Upper lobe of left lung (tissue), 4 donors: ENCODE results near the gene IAH1.

ENCODE experiments used
- POLR2A ChIP-seq, 4 donors: fragments of 450-650 bp; IDR thresholded peaks; one replicate each; pipeline ENCODE4 v1.5.1; 2016 to 2017; ENCODE audit warnings: antibody characterized with exemption in 4 of 4, mild to moderate bottlenecking in 2 of 4
- POLR2AphosphoS5 ChIP-seq, 2 donors: sonication (generic); formaldehyde crosslinking; IDR thresholded peaks; one replicate each; pipeline ENCODE4 v1.5.1; 2017; ENCODE audit warnings: antibody characterized with exemption in 2 of 2
- TF ChIP-seq, protein P1 (sequence below), 6 experiments: fragments of 450-650 bp in 4 of 6; fragments of 200-600 bp in 2 of 6; sonication (generic) in 2 of 6; IDR thresholded peaks; one replicate each; pipeline ENCODE4 v1.5.1; 2016 to 2019; ENCODE audit warnings: antibody characterized with exemption in 6 of 6

DNA sequence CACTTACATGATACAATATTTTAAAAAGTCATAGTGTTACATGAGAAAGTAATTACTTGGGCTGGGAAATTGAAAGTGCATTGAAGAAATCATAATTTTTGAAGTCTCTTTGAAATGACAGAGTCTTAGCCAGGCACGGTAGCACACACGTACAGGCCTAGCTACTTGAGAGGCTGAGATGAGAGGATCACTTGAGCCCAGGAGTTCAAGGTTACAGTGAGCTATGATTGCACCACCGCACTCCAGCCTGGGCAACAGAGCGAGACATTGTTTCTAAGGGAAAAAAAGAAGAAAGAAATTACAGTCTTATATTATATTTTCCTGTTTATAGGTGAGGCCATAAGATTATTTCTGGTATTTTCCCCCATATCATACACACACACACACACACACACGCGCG lies 9.2 kb upstream of the IAH1 start:
- TF ChIP-seq, protein P1, sequence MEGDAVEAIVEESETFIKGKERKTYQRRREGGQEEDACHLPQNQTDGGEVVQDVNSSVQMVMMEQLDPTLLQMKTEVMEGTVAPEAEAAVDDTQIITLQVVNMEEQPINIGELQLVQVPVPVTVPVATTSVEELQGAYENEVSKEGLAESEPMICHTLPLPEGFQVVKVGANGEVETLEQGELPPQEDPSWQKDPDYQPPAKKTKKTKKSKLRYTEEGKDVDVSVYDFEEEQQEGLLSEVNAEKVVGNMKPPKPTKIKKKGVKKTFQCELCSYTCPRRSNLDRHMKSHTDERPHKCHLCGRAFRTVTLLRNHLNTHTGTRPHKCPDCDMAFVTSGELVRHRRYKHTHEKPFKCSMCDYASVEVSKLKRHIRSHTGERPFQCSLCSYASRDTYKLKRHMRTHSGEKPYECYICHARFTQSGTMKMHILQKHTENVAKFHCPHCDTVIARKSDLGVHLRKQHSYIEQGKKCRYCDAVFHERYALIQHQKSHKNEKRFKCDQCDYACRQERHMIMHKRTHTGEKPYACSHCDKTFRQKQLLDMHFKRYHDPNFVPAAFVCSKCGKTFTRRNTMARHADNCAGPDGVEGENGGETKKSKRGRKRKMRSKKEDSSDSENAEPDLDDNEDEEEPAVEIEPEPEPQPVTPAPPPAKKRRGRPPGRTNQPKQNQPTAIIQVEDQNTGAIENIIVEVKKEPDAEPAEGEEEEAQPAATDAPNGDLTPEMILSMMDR (IDR thresholded peaks at IDR 0.05), result no peak
- TF ChIP-seq POLR2A (IDR thresholded peaks at IDR 0.05) (no peak), POLR2AphosphoS5 (IDR thresholded peaks at IDR 0.05) (no peak)
